HEK293 (cell line): ENCODE results near the gene UBAP2.
A peak's percentile ranks its signal among the peaks of the same experiment; 100 is the strongest.

Experiments
- CTCF ChIA-PET: fragments of 350-600 bp; formaldehyde crosslinking; extraction: SDS; loops from one replicate; lab custom pipeline; 2021; ENCODE audit warnings: antibody characterized with exemption; lab: Yijun Ruan, JAX
- POLR2A ChIA-PET: fragments of 300-600 bp; formaldehyde crosslinking; extraction: SDS; loops from one replicate; lab custom pipeline; 2020; ENCODE audit warnings: antibody characterized with exemption, inconsistent platforms; lab: Yijun Ruan, JAX
- H3K27ac ChIP-seq: fragments of 200-500 bp; sonication (Bioruptor generic); 2 replicates; pipeline ENCODE4 v1.5.1; 2014; ENCODE audit warnings: low read depth, low read length, control low read depth, inconsistent platforms; ENCODE audit errors: extremely low read depth
- H3K36me3 ChIP-seq, 2 experiments: fragments of 200-500 bp in 1 of 2; sonication (Bioruptor generic) in 1 of 2; 1 replicate in 1 of 2; 2 replicates in 1 of 2; pipeline ENCODE4 v1.5.1; 2014 to 2017; ENCODE audit warnings: inconsistent platforms in 2 of 2, low read length in 2 of 2; ENCODE audit not compliant: control insufficient read depth in 2 of 2, insufficient read depth in 1 of 2
- H3K4me1 ChIP-seq: fragments of 200-500 bp; sonication (Bioruptor generic); 2 replicates; pipeline ENCODE4 v1.5.1; 2014; ENCODE audit warnings: mild to moderate bottlenecking, low read length, inconsistent platforms; ENCODE audit not compliant: control insufficient read depth, insufficient read depth
- H3K4me3 ChIP-seq: 2 replicates; pipeline ENCODE4 v1.5.1; 2011; ENCODE audit warnings: low read depth, mild to moderate bottlenecking, control low read depth, low read length, moderate library complexity
- H3K9me3 ChIP-seq: fragments of 200-500 bp; sonication (Bioruptor generic); 2 replicates; pipeline ENCODE4 v1.5.1; 2014; ENCODE audit warnings: low read depth, low read length, inconsistent platforms; ENCODE audit not compliant: control insufficient read depth, insufficient read depth
- AEBP2 ChIP-seq: fragments of 450-650 bp; formaldehyde crosslinking; IDR thresholded peaks from 2 replicates; pipeline ENCODE4 v1.5.1; 2016; ENCODE audit warnings: missing biosample characterization, missing genetic modification characterization, borderline replicate concordance
- ELK4 ChIP-seq: IDR thresholded peaks from 2 replicates; pipeline ENCODE4 v1.6.1; 2011; ENCODE audit warnings: mild to moderate bottlenecking, low read depth, low read length, borderline replicate concordance
- GLI4 ChIP-seq: fragments of 450-650 bp; formaldehyde crosslinking; IDR thresholded peaks from 2 replicates; pipeline ENCODE4 v1.5.1; 2016; ENCODE audit warnings: missing biosample characterization, missing genetic modification characterization
- GLIS1 ChIP-seq: fragments of 450-650 bp; formaldehyde crosslinking; IDR thresholded peaks from 2 replicates; pipeline ENCODE4 v1.5.1; 2016; ENCODE audit warnings: missing biosample characterization, missing genetic modification characterization
- PRDM10 ChIP-seq: fragments of 450-650 bp; formaldehyde crosslinking; IDR thresholded peaks from 2 replicates; pipeline ENCODE4 v1.5.1; 2016; ENCODE audit warnings: missing biosample characterization, missing genetic modification characterization
- ZBTB26 ChIP-seq: fragments of 450-650 bp; formaldehyde crosslinking; optimal IDR thresholded peaks from 2 replicates; pipeline ENCODE3; 2016; ENCODE audit warnings: missing biosample characterization, mild to moderate bottlenecking, missing genetic modification characterization
- ZFP41 ChIP-seq: fragments of 450-650 bp; formaldehyde crosslinking; IDR thresholded peaks from 2 replicates; pipeline ENCODE4 v1.5.1; 2016; ENCODE audit warnings: missing biosample characterization, missing genetic modification characterization, borderline replicate concordance
- ZNF112 ChIP-seq: fragments of 450-650 bp; formaldehyde crosslinking; IDR thresholded peaks from 2 replicates; pipeline ENCODE4 v1.5.0; 2017; ENCODE audit warnings: missing biosample characterization, missing genetic modification characterization
- ZNF146 ChIP-seq: fragments of 450-650 bp; formaldehyde crosslinking; IDR thresholded peaks from 2 replicates; pipeline ENCODE4 v1.5.1; 2016; ENCODE audit warnings: missing biosample characterization, missing genetic modification characterization
- ZNF175 ChIP-seq: fragments of 450-650 bp; formaldehyde crosslinking; IDR thresholded peaks from 2 replicates; pipeline ENCODE4 v1.5.1; 2016; ENCODE audit warnings: missing biosample characterization, missing genetic modification characterization
- ZNF19 ChIP-seq: fragments of 450-650 bp; formaldehyde crosslinking; IDR thresholded peaks from 2 replicates; pipeline ENCODE4; 2016; ENCODE audit warnings: missing biosample characterization, missing genetic modification characterization, low read depth
- ZNF223 ChIP-seq: fragments of 450-650 bp; formaldehyde crosslinking; IDR thresholded peaks from 2 replicates; pipeline ENCODE4 v1.5.1; 2016; ENCODE audit warnings: missing biosample characterization, missing genetic modification characterization
- ZNF26 ChIP-seq: fragments of 450-650 bp; formaldehyde crosslinking; IDR thresholded peaks from 2 replicates; pipeline ENCODE4 v1.5.1; 2016; ENCODE audit warnings: missing biosample characterization, missing genetic modification characterization
- ZNF266 ChIP-seq: fragments of 450-650 bp; formaldehyde crosslinking; IDR thresholded peaks from 2 replicates; pipeline ENCODE4 v1.5.1; 2016; ENCODE audit warnings: missing biosample characterization, missing genetic modification characterization, low read depth
- ZNF362 ChIP-seq: fragments of 450-650 bp; formaldehyde crosslinking; IDR thresholded peaks from 2 replicates; pipeline ENCODE4 v1.5.1; 2016; ENCODE audit warnings: missing biosample characterization, missing genetic modification characterization
- ZNF423 ChIP-seq: fragments of 450-650 bp; formaldehyde crosslinking; IDR thresholded peaks from 2 replicates; pipeline ENCODE4 v1.5.1; 2016; ENCODE audit warnings: missing biosample characterization, missing genetic modification characterization
- ZNF776 ChIP-seq: fragments of 450-650 bp; formaldehyde crosslinking; IDR thresholded peaks from 2 replicates; pipeline ENCODE4 v1.5.0; 2017; ENCODE audit warnings: missing biosample characterization, missing genetic modification characterization, borderline replicate concordance
- ZNF837 ChIP-seq: fragments of 450-650 bp; formaldehyde crosslinking; IDR thresholded peaks from 2 replicates; pipeline ENCODE4 v1.5.1; 2016; ENCODE audit warnings: missing biosample characterization, missing genetic modification characterization

Gene UBAP2

GRCh38 chr9:34036625-34037024, 12.1 kb downstream of the UBAP2 start:
- Histone ChIP-seq H3K4me3 (no peak overlapping the region), H3K4me1 (peaks cover 7% of the 10 kb centered on the region; the same call in 1 of the 2 replicates), H3K27ac (no peak overlapping the region), H3K9me3 (no peaks in the 10 kb centered on the region), H3K36me3 (peaks cover 1 to 21% of the 10 kb centered on the region in 2 experiments; a peak in 2 of 3 replicates)
- ChIA-PET POLR2A (interaction anchor here (0.7 to 1.3 kb wide), 2 partner anchors 12 to 125 kb away, joined by 5 read pairs; partner anchors contain the start of gene UBAP2), CTCF (no interaction called here)
- TF ChIP-seq ZNF112 (tag by site-specific recombination) (no peak), ZNF776 (tag by site-specific recombination) (no peak), ZNF223 (tag by site-specific recombination) (no peak), GLIS1 (tag by site-specific recombination) (no peak), PRDM10 (tag by site-specific recombination) (peak; percentile 94), AEBP2 (tag by site-specific recombination) (no peak), ZNF362 (tag by site-specific recombination) (peak; percentile 72), ZNF423 (tag by site-specific recombination) (no peak)

GRCh38 chr9:34035656-34036055, 13.0 kb downstream of the UBAP2 start:
- ChIA-PET CTCF (no interaction called here), POLR2A (interaction anchor here (0.6 to 1.3 kb wide), 2 partner anchors 10 to 13 kb away, joined by 3 to 5 read pairs; partner anchors contain the start of gene UBAP2)
- H3K9me3 ChIP-seq, result no peaks in the 10 kb centered on the region
- peaks cover 7% of the 10 kb centered on the region; the same call in 1 of the 2 replicates for H3K4me1 ChIP-seq
- peaks cover 0 to 16% of the 10 kb centered on the region in 2 experiments; a peak in 2 of 3 replicates for H3K36me3 ChIP-seq
- TF ChIP-seq ZNF19 (tag by site-specific recombination) (no peak), ZNF146 (tag by site-specific recombination) (no peak), ZNF26 (tag by site-specific recombination) (no peak), ZNF175 (tag by site-specific recombination) (no peak), GLI4 (tag by site-specific recombination) (no peak), ZBTB26 (no peak), GLIS1 (tag by site-specific recombination) (no peak), ZNF837 (tag by site-specific recombination) (no peak), ZFP41 (tag by site-specific recombination) (no peak), ELK4 (no peak), ZNF266 (tag by site-specific recombination) (no peak)
- H3K27ac ChIP-seq, result no peak overlapping the region
- no peak overlapping the region for H3K4me3 ChIP-seq
